ENCODE measurements around the gene FCRL6.

The FCRL6 gene, protein sequence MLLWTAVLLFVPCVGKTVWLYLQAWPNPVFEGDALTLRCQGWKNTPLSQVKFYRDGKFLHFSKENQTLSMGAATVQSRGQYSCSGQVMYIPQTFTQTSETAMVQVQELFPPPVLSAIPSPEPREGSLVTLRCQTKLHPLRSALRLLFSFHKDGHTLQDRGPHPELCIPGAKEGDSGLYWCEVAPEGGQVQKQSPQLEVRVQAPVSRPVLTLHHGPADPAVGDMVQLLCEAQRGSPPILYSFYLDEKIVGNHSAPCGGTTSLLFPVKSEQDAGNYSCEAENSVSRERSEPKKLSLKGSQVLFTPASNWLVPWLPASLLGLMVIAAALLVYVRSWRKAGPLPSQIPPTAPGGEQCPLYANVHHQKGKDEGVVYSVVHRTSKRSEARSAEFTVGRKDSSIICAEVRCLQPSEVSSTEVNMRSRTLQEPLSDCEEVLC

GRCh38 chr1:159802111-159802510 is at the start of gene FCRL6:
FCRL6 (plus strand) TSS chr1:159802360; CDS start chr1:159802425, 65 bp downstream.
- H3K4me3 ChIP-seq (ENCODE audit: low read depth, low read length) = no peak within 1 kb of the TSS
- no peak for TF ChIP-seq CTCF (IDR thresholded peaks at IDR 0.05; ENCODE audit: borderline replicate concordance, insufficient read depth, low read depth, low read length)

DNA sequence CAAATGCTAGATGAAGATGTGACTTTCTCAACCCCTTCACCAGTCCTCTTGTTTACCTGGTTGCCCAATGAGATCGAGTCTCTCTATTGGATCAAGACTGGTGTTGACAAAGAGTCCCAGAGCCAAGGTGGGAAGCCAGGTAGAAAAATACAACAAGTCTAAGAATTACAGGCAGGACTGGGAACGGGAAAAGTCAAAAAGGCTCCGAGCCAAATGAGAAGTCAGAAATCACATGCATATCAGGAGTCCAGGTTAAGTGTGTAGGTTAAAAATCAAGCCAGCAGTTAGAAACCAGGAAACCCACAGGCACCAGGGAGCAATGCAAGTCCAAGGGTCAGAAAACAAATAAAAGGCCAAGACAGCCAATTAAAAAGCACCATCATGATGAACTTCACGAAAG is 48.8 kb upstream of the FCRL6 start:
- H3K4me3 ChIP-seq (ENCODE audit: low read depth, low read length) = no peak overlapping the region
- no peak for TF ChIP-seq CTCF (IDR thresholded peaks at IDR 0.05; ENCODE audit: borderline replicate concordance, insufficient read depth, low read depth, low read length)

DNA sequence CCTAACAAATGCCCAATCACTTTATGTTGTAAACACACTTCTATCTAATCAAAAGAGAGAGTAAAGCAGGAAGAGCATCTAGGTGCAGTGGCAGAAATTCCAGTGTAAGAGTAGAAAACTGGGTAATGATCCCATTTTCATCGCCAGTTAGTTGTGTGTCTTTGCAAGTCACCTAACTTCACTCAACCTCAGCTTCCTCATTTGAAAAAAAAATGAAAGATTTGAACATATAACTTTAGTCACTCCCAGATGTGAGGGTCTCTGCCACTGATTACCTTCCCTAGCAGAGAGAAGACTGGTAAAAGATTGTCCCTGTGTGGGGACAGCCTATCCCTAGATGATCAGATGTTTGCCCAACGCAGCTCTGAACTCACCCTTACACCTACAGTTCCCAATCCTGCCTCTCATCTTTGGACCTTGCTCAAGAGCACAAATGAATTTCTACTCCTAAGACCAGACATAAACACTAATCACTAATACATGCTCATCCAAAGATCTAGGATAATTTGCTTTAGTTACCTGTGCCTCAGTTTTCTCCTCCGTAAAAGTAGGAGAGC is 46.6 kb upstream of the FCRL6 start:
- H3K4me3 ChIP-seq (ENCODE audit: low read depth, low read length) = no peak overlapping the region
- TF ChIP-seq CTCF (IDR thresholded peaks at IDR 0.05; ENCODE audit: borderline replicate concordance, insufficient read depth, low read depth, low read length) = no peak

- TF ChIP-seq CTCF (IDR thresholded peaks at IDR 0.05; ENCODE audit: borderline replicate concordance, insufficient read depth, low read depth, low read length) = no peak
- H3K4me3 ChIP-seq (ENCODE audit: low read depth, low read length) = no peak overlapping the region
Observed at GRCh38 chr1:159756397-159756796, 45.8 kb upstream of the FCRL6 start.

DNA sequence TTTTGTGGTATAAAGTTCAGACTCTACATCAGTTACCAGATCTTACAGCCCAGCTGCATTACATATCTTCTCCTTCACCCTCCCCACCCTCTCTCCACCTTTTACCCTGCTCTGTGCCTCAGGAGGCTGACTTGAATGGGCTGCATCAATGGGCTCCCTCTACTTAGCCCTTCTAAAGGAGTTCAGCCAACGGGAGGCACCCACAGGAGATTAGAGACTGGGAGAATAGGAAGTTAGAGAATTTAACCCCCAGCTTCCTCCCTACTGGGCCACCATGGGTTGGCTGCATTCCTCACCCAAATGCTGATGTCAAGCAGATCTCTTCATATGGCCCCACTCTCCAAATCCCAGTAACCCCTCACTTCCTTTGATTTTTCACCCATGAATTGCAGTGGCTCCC is 38.5 kb upstream of the FCRL6 start:
- no peak for TF ChIP-seq CTCF (IDR thresholded peaks at IDR 0.05; ENCODE audit: borderline replicate concordance, insufficient read depth, low read depth, low read length)
- H3K4me3 ChIP-seq (ENCODE audit: low read depth, low read length) = no peak overlapping the region

DNA sequence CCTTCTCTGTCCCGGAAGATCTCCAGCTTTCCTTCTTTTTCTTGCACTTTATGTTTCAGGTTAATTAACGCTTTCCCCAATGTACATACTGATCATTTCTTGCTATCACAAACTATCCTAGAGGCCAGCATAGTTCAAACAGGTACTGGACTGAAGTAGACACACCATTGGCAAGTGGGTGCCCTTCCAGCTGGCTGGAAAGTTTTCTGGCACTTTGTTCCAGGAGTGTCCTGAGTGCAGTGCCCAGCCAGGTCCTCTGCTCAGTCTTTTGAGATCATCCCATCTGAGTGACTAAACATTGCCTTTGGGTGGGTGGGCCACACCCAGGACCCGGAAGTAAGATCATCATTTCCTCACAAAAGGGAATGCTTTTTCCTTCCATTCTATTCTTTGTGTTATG is 36.4 kb upstream of the FCRL6 start:
- H3K4me3 ChIP-seq (ENCODE audit: low read depth, low read length) = no peak overlapping the region
- TF ChIP-seq CTCF (IDR thresholded peaks at IDR 0.05; ENCODE audit: borderline replicate concordance, insufficient read depth, low read depth, low read length) = no peak
